DOHH2 (cell line): ENCODE results near the gene CRAMP1.

Experiments used
- H3F3A ChIP-seq: fragments of 200-600 bp; sonication (generic), shearing (Covaris generic); 2 replicates; pipeline ENCODE4 v1.6.0; 2016; ENCODE audit warnings: antibody characterized with exemption, mild to moderate bottlenecking; ENCODE audit not compliant: control insufficient read depth, insufficient read depth
- H3K27ac ChIP-seq: fragments of 200-600 bp; sonication (generic); 2 replicates; pipeline ENCODE4 v1.5.1; 2014; ENCODE audit warnings: low read depth, mild to moderate bottlenecking, low read length, moderate library complexity
- H3K27me3 ChIP-seq: fragments of 200-600 bp; sonication (generic); 2 replicates; pipeline ENCODE4 v1.6.1; 2014; ENCODE audit warnings: mild to moderate bottlenecking, low read length, mixed read lengths; ENCODE audit not compliant: control insufficient read depth
- H3K36me3 ChIP-seq: fragments of 200-600 bp; sonication (generic); 2 replicates; pipeline ENCODE4 v1.6.1; 2014; ENCODE audit warnings: mild to moderate bottlenecking, low read length, moderate library complexity, mixed read lengths; ENCODE audit not compliant: control insufficient read depth
- H3K4me1 ChIP-seq: fragments of 200-600 bp; sonication (generic); 2 replicates; pipeline ENCODE4 v1.6.1; 2014; ENCODE audit warnings: mild to moderate bottlenecking, low read length, mixed read lengths; ENCODE audit not compliant: control insufficient read depth
- H3K4me2 ChIP-seq: fragments of 200-600 bp; sonication (generic); 2 replicates; pipeline ENCODE4 v1.6.0; 2014; ENCODE audit warnings: mild to moderate bottlenecking, low read length, moderate library complexity
- H3K4me3 ChIP-seq: fragments of 200-600 bp; sonication (generic); 2 replicates; pipeline ENCODE4 v1.5.1; 2014; ENCODE audit warnings: mild to moderate bottlenecking, low read length, mixed read lengths
- H3K79me2 ChIP-seq: fragments of 200-600 bp; sonication (generic); 2 replicates; pipeline ENCODE4 v1.6.1; 2014; ENCODE audit warnings: mild to moderate bottlenecking, low read length, mixed read lengths; ENCODE audit not compliant: control insufficient read depth
- H3K9me2 ChIP-seq: fragments of 200-600 bp; sonication (generic); replicated peaks from 2 replicates; pipeline ENCODE4 v1.6.1; 2014; ENCODE audit warnings: mild to moderate bottlenecking, low read length, mixed read lengths; ENCODE audit not compliant: control insufficient read depth
- H3K9me3 ChIP-seq: fragments of 200-600 bp; sonication (generic); 2 replicates; pipeline ENCODE4 v1.6.1; 2014; ENCODE audit warnings: antibody characterized with exemption, low read length, mixed read lengths; ENCODE audit not compliant: control insufficient read depth, insufficient read depth
- H4K20me1 ChIP-seq: fragments of 200-600 bp; sonication (generic); 2 replicates; pipeline ENCODE4 v1.6.0; 2014; ENCODE audit warnings: low read depth, mild to moderate bottlenecking, antibody characterized with exemption, low read length, moderate library complexity; ENCODE audit not compliant: control insufficient read depth, insufficient read depth
- CTCF ChIP-seq: fragments of 200-600 bp; sonication (generic); IDR thresholded peaks from one replicate; pipeline ENCODE4 v1.5.1; 2014; ENCODE audit warnings: antibody characterized with exemption, mild to moderate bottlenecking, low read depth, low read length; ENCODE audit not compliant: poor library complexity, severe bottlenecking
- EZH2phosphoT487 ChIP-seq: fragments of 200-600 bp; sonication (generic); IDR thresholded peaks from 2 replicates; pipeline ENCODE4 v1.6.1; 2017; ENCODE audit warnings: borderline replicate concordance, mild to moderate bottlenecking, antibody characterized with exemption, low read length, moderate library complexity, mixed read lengths

Gene CRAMP1

GRCh38 chr16:1572673-1573072, 39.5 kb upstream of the CRAMP1 start:
- no peaks in the 10 kb centered on the region for H4K20me1 ChIP-seq
- H3K4me2 ChIP-seq, result no peak overlapping the region
- no peaks in the 10 kb centered on the region for H3F3A ChIP-seq
- H3K4me3 ChIP-seq, result no peak overlapping the region
- H3K9me2 ChIP-seq, result no peaks in the 10 kb centered on the region
- TF ChIP-seq CTCF, result no peak
- H3K27ac ChIP-seq, result no peak overlapping the region
- no peaks in the 10 kb centered on the region for H3K9me3 ChIP-seq
- no peaks in the 10 kb centered on the region for H3K36me3 ChIP-seq
- H3K27me3 ChIP-seq, result no peaks in the 10 kb centered on the region
- H3K79me2 ChIP-seq, result no peaks in the 10 kb centered on the region
- no peaks in the 10 kb centered on the region for H3K4me1 ChIP-seq

GRCh38 chr16:1573301-1573700, 38.9 kb upstream of the CRAMP1 start:
- H3K27me3 ChIP-seq, result no peaks in the 10 kb centered on the region
- no peak for TF ChIP-seq EZH2phosphoT487
- no peak for TF ChIP-seq CTCF
- H3K4me2 ChIP-seq, result no peak overlapping the region
- H3K27ac ChIP-seq, result no peak overlapping the region
- H4K20me1 ChIP-seq, result no peaks in the 10 kb centered on the region
- H3K79me2 ChIP-seq, result no peaks in the 10 kb centered on the region
- H3K36me3 ChIP-seq, result no peaks in the 10 kb centered on the region
- no peak overlapping the region for H3K4me3 ChIP-seq
- no peaks in the 10 kb centered on the region for H3K4me1 ChIP-seq
- no peaks in the 10 kb centered on the region for H3K9me2 ChIP-seq
- H3K9me3 ChIP-seq, result no peaks in the 10 kb centered on the region
- no peaks in the 10 kb centered on the region for H3F3A ChIP-seq

GRCh38 chr16:1575578-1575977, 36.6 kb upstream of the CRAMP1 start:
- H3K36me3 ChIP-seq, result no peaks in the 10 kb centered on the region

More at GRCh38 chr16:1575578-1575977, 36.6 kb upstream of the CRAMP1 start:
- TF ChIP-seq EZH2phosphoT487, result no peak
- TF ChIP-seq CTCF, result no peak
- H3K4me3 ChIP-seq, result no peak overlapping the region
- H3F3A ChIP-seq, result no peaks in the 10 kb centered on the region
- H3K27me3 ChIP-seq, result no peaks in the 10 kb centered on the region
- no peaks in the 10 kb centered on the region for H4K20me1 ChIP-seq
- H3K9me3 ChIP-seq, result no peaks in the 10 kb centered on the region
- H3K27ac ChIP-seq, result no peak overlapping the region
- H3K4me2 ChIP-seq, result no peak overlapping the region
- H3K4me1 ChIP-seq, result no peaks in the 10 kb centered on the region
- H3K9me2 ChIP-seq, result no peaks in the 10 kb centered on the region
- H3K79me2 ChIP-seq, result no peaks in the 10 kb centered on the region
